Breast epithelium (tissue), 4 donors: ENCODE data around the gene CLCNKA. TPM values are rescaled to one million over a fixed set of nuclear protein-coding genes. Genes with fewer than 3 reads are reported as not detected.
A peak's percentile ranks its signal among the peaks of the same experiment; 100 is the strongest.

Source experiments
- DNase-seq, 2 donors: peaks; one replicate each; pipeline ENCODE4 v3.0.0-alpha.2; 2019; ENCODE audit warnings: low spot score in 2 of 2
- H3K27ac ChIP-seq, 2 donors: fragments of 200-600 bp; sonication (generic) in 1 of 2; one replicate each; pipeline ENCODE4 v1.5.1; 2016 to 2019; ENCODE audit warnings: mild to moderate bottlenecking in 1 of 2
- H3K27me3 ChIP-seq, 2 donors: fragments of 200-600 bp; sonication (generic) in 1 of 2; one replicate each; pipeline versions ENCODE4 v1.5.1 to v1.6.0; 2017 to 2019; ENCODE audit warnings: control low read depth in 1 of 2, mild to moderate bottlenecking in 1 of 2
- H3K36me3 ChIP-seq: fragments of 200-600 bp; one replicate; pipeline ENCODE4 v1.5.1; 2019
- H3K4me1 ChIP-seq, 2 donors: fragments of 200-600 bp; sonication (generic); one replicate each; pipeline ENCODE4 v1.5.1; 2016 to 2019; ENCODE audit warnings: control low read depth in 1 of 2
- H3K4me3 ChIP-seq, 3 donors: fragments of 200-600 bp; sonication (generic); 1 replicate in 2 of 3; 2 replicates in 1 of 3; pipeline ENCODE4 v1.5.1; 2016 to 2019; ENCODE audit warnings: mild to moderate bottlenecking in 3 of 3, moderate library complexity in 2 of 3
- H3K9me3 ChIP-seq, 2 donors: fragments of 200-600 bp; sonication (generic) in 1 of 2; one replicate each; pipeline ENCODE4 v1.5.1; 2016 to 2019; ENCODE audit warnings: control low read depth in 1 of 2
- CTCF ChIP-seq, 3 donors: fragments of 450-650 bp; IDR thresholded peaks; one replicate each; pipeline ENCODE4 v1.5.1; 2016 to 2017; ENCODE audit warnings: antibody characterized with exemption in 3 of 3, mild to moderate bottlenecking in 3 of 3, moderate library complexity in 3 of 3
- POLR2A ChIP-seq: fragments of 450-650 bp; IDR thresholded peaks from one replicate; pipeline ENCODE4 v1.6.1; 2016; ENCODE audit warnings: antibody characterized with exemption, mild to moderate bottlenecking, moderate library complexity
- POLR2AphosphoS5 ChIP-seq, 3 donors: sonication (generic); formaldehyde crosslinking; IDR thresholded peaks; one replicate each; pipeline ENCODE4 v1.6.1; 2017; ENCODE audit warnings: antibody characterized with exemption in 3 of 3
- intact Hi-C: fragments of 100-400 bp; cut with DNase I; formaldehyde crosslinking; loops from one replicate; pipeline ENCODE4 v1.15.1; 2023; ENCODE audit warnings: low total_unique reads
- total RNA-seq, 3 donors: library from RNA; depleted of rRNA; stranded (reverse); fragments of >200 nt; gene quantifications; one replicate each; pipeline ENCODE4 v1.1.0, GENCODE V29; 2016

Gene CLCNKA
- total RNA-seq, 3 donors from 2014 or later: 0.33 to 1.1 (median 0.73) TPM

GRCh38 chr1:16006010-16006409 lies 15.8 kb upstream of the CLCNKA start:
- DNase-seq: no peak
- no peak for TF ChIP-seq POLR2AphosphoS5 (IDR thresholded peaks at IDR 0.05)
- no peak for TF ChIP-seq POLR2A
- no peak for TF ChIP-seq CTCF (IDR thresholded peaks at IDR 0.05)
- H3K36me3 ChIP-seq: no peaks in the 10 kb centered on the region
- H3K4me3 ChIP-seq: no peak overlapping the region
- H3K27ac ChIP-seq: no peak overlapping the region
- intact Hi-C loops: loop anchor here (10.0 kb wide), 1 partner anchor 211 kb away; no protein-coding TSS in a partner anchor
- H3K9me3 ChIP-seq: no peaks in the 10 kb centered on the region
- H3K4me1 ChIP-seq: peaks cover 0 to 3% of the 10 kb centered on the region in 2 donors
- H3K27me3 ChIP-seq: no peaks in the 10 kb centered on the region

GRCh38 chr1:16006552-16007485 lies 15.0 kb upstream of the CLCNKA start:
- no peak overlapping the region for H3K4me3 ChIP-seq
- no peak for DNase-seq
- no peaks in the 10 kb centered on the region for H3K36me3 ChIP-seq
- H3K27ac ChIP-seq: peak overlapping the region; percentile 29 to 43
- intact Hi-C loops: loop anchor here (10.0 kb wide), 1 partner anchor 212 kb away; no protein-coding TSS in a partner anchor
- no peaks in the 10 kb centered on the region for H3K27me3 ChIP-seq
- TF ChIP-seq POLR2A: no peak
- TF ChIP-seq CTCF (IDR thresholded peaks at IDR 0.05): no peak
- no peak for TF ChIP-seq POLR2AphosphoS5 (IDR thresholded peaks at IDR 0.05)
- H3K4me1 ChIP-seq: peaks cover 0 to 3% of the 10 kb centered on the region in 2 donors
- no peaks in the 10 kb centered on the region for H3K9me3 ChIP-seq

GRCh38 chr1:16007671-16008341 lies 14.0 kb upstream of the CLCNKA start:
- H3K4me1 ChIP-seq: peaks cover 0 to 3% of the 10 kb centered on the region in 2 donors
- no peaks in the 10 kb centered on the region for H3K9me3 ChIP-seq
- no peak for TF ChIP-seq CTCF (IDR thresholded peaks at IDR 0.05)
- TF ChIP-seq POLR2AphosphoS5 (IDR thresholded peaks at IDR 0.05): no peak
- no peak for TF ChIP-seq POLR2A
- no peak overlapping the region for H3K4me3 ChIP-seq
- H3K27ac ChIP-seq: peak overlapping the region in 1 of 2 donors; percentile 19
- no peak for DNase-seq
- no peaks in the 10 kb centered on the region for H3K36me3 ChIP-seq
- no peaks in the 10 kb centered on the region for H3K27me3 ChIP-seq
- intact Hi-C loops: loop anchor here (10.0 kb wide), 1 partner anchor 213 kb away; no protein-coding TSS in a partner anchor

- no peak overlapping the region for H3K27ac ChIP-seq
- DNase-seq: peak; percentile 66 to 79
- no peak overlapping the region for H3K4me3 ChIP-seq
- no peaks in the 10 kb centered on the region for H3K9me3 ChIP-seq
- no peaks in the 10 kb centered on the region for H3K36me3 ChIP-seq
- peaks cover 0 to 3% of the 10 kb centered on the region in 2 donors for H3K4me1 ChIP-seq
- H3K27me3 ChIP-seq: no peaks in the 10 kb centered on the region
- intact Hi-C loops: loop anchor here (10.0 kb wide), 1 partner anchor 214 kb away; no protein-coding TSS in a partner anchor
- peak; percentile 96 to 98 (median 97) for TF ChIP-seq CTCF (IDR thresholded peaks at IDR 0.05)
- TF ChIP-seq POLR2AphosphoS5 (IDR thresholded peaks at IDR 0.05): peak in 1 of 3 donors; percentile 42
- TF ChIP-seq POLR2A: no peak
Measured at GRCh38 chr1:16009030-16009460, 12.8 kb upstream of the CLCNKA start.
